ENCODE measurements around the gene MPP3. TPM values are rescaled to one million over a fixed set of nuclear protein-coding genes. Genes with fewer than 3 reads are reported as not detected.

Gene MPP3, protein sequence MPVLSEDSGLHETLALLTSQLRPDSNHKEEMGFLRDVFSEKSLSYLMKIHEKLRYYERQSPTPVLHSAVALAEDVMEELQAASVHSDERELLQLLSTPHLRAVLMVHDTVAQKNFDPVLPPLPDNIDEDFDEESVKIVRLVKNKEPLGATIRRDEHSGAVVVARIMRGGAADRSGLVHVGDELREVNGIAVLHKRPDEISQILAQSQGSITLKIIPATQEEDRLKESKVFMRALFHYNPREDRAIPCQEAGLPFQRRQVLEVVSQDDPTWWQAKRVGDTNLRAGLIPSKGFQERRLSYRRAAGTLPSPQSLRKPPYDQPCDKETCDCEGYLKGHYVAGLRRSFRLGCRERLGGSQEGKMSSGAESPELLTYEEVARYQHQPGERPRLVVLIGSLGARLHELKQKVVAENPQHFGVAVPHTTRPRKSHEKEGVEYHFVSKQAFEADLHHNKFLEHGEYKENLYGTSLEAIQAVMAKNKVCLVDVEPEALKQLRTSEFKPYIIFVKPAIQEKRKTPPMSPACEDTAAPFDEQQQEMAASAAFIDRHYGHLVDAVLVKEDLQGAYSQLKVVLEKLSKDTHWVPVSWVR
- 5.9 and 6.1 TPM in 2 replicates for total RNA-seq
- long read RNA-seq, partial matches to known transcripts = 5 of 9 reads
- long read RNA-seq, other reads (novel, unspliced or antisense) = 4 of 9 reads

DNA sequence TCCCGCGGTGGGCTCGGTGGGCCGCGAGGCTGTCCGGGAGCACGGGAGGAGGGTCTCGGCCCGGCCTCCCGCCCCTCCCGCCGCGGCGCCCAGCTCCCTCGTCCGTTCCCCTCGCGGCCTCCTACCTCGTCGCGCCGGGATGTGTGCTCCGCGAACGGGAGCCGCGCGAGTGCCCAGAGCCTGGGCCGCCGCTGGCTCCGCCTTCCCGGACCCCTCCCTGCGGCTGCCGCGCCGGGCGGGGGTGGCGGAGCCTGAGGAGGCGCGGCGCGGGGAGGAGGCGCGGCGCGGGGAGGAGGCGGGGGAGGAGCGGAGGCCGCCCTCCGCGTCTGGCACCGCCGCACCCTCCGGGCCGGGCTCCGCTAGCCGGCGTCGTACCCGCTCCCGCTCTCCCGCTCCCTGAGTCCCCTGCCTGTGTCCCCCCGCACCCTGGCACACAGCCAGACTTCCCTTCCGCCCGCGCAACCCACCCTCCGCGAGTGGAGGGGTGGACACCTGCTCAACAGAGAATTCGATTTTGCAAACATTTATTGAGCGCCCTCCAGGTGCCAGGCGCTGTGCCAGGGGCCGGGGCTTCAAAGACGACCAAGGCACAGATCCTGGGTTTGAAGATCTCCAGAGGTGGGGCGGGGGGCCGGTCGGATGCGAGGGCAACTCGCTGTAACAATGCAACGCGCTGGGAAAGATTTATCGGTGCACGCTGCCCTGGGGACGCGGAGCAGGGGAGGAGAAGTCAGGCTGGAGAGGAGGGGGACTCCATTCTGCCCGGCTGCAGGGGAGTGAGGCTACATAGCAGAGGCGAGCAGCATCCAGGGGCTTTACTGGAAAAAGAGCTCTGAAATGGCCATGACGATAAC lies at the start of gene MPP3:
MPP3 (minus strand) TSS at position 171 of the 854 bp plus-strand sequence. CDS start 1,240 bp downstream, outside the sequence.
- Mint-ChIP-seq H3K27me3 (ENCODE audit: unreplicated experiment) (peaks cover 14% of the 10 kb centered on the region), H3K27ac (ENCODE audit: unreplicated experiment) (no peak within 1 kb of the TSS), H3K9me3 (ENCODE audit: unreplicated experiment) (no peaks in the 10 kb centered on the region), H3K4me3 (ENCODE audit: unreplicated experiment) (peak within 1 kb of the TSS; percentile 76), H3K4me1 (ENCODE audit: unreplicated experiment) (peaks cover 17% of the 10 kb centered on the region), H3K36me3 (ENCODE audit: unreplicated experiment) (peaks cover 6% of the 10 kb centered on the region)
- DNase-seq (ENCODE audit: extremely low spot score, unreplicated experiment) = no peak
- TF ChIP-seq, protein P1, sequence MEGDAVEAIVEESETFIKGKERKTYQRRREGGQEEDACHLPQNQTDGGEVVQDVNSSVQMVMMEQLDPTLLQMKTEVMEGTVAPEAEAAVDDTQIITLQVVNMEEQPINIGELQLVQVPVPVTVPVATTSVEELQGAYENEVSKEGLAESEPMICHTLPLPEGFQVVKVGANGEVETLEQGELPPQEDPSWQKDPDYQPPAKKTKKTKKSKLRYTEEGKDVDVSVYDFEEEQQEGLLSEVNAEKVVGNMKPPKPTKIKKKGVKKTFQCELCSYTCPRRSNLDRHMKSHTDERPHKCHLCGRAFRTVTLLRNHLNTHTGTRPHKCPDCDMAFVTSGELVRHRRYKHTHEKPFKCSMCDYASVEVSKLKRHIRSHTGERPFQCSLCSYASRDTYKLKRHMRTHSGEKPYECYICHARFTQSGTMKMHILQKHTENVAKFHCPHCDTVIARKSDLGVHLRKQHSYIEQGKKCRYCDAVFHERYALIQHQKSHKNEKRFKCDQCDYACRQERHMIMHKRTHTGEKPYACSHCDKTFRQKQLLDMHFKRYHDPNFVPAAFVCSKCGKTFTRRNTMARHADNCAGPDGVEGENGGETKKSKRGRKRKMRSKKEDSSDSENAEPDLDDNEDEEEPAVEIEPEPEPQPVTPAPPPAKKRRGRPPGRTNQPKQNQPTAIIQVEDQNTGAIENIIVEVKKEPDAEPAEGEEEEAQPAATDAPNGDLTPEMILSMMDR (IDR thresholded peaks at IDR 0.05) = no peak

DNA sequence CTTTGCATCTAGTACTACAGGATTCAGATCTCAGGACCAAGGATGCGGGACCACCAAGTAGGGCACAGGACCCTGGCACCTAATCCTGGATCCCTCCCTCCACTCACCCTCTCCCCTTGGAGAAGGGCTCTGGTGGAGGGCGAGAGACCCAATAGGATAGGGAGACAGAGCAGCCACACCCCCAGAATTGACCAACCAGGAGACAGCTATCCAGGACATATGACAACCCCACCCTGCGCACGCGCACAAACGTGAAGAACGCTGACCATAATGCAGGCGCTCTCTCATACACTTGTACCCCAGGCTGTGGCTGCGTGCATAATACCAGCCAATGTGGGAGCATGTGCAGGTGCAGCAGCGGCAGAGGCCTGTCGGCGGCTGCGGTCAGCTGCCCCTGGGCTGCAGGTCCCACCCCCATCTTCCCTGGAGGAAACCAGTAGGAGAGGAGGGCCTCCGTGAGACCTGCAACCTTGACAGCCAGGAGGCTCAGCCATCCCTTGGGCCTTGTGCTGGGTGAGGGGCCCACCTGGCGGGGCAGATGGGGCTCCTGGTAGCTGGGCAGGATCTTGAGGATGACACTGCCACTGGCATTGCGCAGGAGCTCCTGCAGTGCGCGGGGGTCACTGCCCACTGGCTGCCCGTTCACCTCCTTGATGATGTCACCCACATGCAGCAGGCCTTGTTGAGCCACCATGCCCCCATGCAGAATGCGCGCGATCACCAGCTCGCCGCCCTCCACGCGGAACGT lies 49.0 kb upstream of the MPP3 start:
- Mint-ChIP-seq H3K27me3 (ENCODE audit: unreplicated experiment) (peaks cover 3% of the 10 kb centered on the region), H3K27ac (ENCODE audit: unreplicated experiment) (no peak overlapping the region), H3K9me3 (ENCODE audit: unreplicated experiment) (no peaks in the 10 kb centered on the region), H3K36me3 (ENCODE audit: unreplicated experiment) (no peaks in the 10 kb centered on the region), H3K4me3 (ENCODE audit: unreplicated experiment) (no peak overlapping the region), H3K4me1 (ENCODE audit: unreplicated experiment) (peaks cover 4% of the 10 kb centered on the region)
- TF ChIP-seq, protein P1 (IDR thresholded peaks at IDR 0.05) = no peak
- no peak for DNase-seq (ENCODE audit: extremely low spot score, unreplicated experiment)

DNA sequence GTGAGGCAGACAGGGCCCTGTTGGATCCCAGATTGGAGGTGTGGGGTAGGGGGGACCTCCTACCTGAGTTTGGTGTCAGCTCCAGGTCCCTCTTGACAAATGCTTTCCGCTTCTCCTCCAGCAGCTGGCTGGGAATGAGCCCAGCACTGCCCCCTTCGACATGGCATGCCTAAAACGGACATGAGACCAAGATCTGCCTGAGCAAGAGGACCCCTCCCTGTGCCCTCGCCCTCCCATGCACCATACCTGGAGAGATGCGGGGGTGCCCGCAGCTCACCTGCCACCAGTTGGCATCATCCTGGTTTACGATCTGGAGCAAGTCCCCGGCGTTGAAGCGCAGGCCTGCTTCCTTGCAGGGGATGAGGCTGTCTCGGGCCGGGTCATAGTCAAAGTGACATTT lies 48.2 kb upstream of the MPP3 start:
- H3K27ac Mint-ChIP-seq (ENCODE audit: unreplicated experiment) = no peak overlapping the region
- peaks cover 4% of the 10 kb centered on the region for H3K4me1 Mint-ChIP-seq (ENCODE audit: unreplicated experiment)
- no peak overlapping the region for H3K4me3 Mint-ChIP-seq (ENCODE audit: unreplicated experiment)
- no peaks in the 10 kb centered on the region for H3K9me3 Mint-ChIP-seq (ENCODE audit: unreplicated experiment)
- H3K27me3 Mint-ChIP-seq (ENCODE audit: unreplicated experiment) = peaks cover 4% of the 10 kb centered on the region
- TF ChIP-seq, protein P1 (IDR thresholded peaks at IDR 0.05) = no peak
- no peak for DNase-seq (ENCODE audit: extremely low spot score, unreplicated experiment)
- no peaks in the 10 kb centered on the region for H3K36me3 Mint-ChIP-seq (ENCODE audit: unreplicated experiment)

DNA sequence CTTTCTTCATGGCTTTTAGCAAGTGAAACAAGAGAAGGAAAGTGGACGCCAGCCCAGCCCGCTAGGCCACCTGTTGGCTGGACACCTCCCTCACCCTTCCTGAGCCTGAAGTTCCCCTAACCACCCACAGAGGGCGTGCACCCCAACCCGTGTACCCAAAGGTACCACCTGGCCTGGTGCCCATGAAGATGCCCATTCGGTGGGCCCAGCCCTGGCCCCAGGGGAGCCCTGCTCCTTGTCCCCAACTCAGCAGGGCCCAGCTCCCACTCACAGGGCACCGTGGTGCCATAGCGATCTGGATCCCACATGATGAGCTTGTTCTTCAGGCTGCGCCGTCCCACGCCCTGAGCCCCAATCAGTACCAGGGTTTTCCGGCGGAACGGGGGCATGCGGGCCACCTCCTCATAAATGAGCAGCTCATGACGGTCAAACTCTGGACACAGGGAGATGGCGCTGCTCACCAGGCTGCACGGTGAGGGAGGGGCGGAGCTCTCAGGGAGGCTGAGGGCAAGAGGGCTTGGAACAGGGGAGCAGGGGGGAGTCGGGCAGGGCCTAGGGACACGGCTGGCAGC lies 47.6 kb upstream of the MPP3 start:
- TF ChIP-seq, protein P1 (IDR thresholded peaks at IDR 0.05) = peak; percentile 58
- H3K36me3 Mint-ChIP-seq (ENCODE audit: unreplicated experiment) = no peaks in the 10 kb centered on the region
- H3K9me3 Mint-ChIP-seq (ENCODE audit: unreplicated experiment) = no peaks in the 10 kb centered on the region
- peaks cover 4% of the 10 kb centered on the region for H3K4me1 Mint-ChIP-seq (ENCODE audit: unreplicated experiment)
- H3K27ac Mint-ChIP-seq (ENCODE audit: unreplicated experiment) = no peak overlapping the region
- no peak overlapping the region for H3K4me3 Mint-ChIP-seq (ENCODE audit: unreplicated experiment)
- H3K27me3 Mint-ChIP-seq (ENCODE audit: unreplicated experiment) = peaks cover 6% of the 10 kb centered on the region
- no peak for DNase-seq (ENCODE audit: extremely low spot score, unreplicated experiment)

All from osteocyte (in vitro differentiated cells).